GM12874 (cell line): Measurements from ENCODE around the gene MCF2L2.

Experiments
- TF ChIP-seq, protein P1 (sequence below): IDR thresholded peaks from 2 replicates; pipeline ENCODE4 v1.5.1; 2011; ENCODE audit warnings: low read depth, mild to moderate bottlenecking, control low read depth, low read length, moderate library complexity; ENCODE audit not compliant: insufficient read depth

MCF2L2 gene

DNA sequence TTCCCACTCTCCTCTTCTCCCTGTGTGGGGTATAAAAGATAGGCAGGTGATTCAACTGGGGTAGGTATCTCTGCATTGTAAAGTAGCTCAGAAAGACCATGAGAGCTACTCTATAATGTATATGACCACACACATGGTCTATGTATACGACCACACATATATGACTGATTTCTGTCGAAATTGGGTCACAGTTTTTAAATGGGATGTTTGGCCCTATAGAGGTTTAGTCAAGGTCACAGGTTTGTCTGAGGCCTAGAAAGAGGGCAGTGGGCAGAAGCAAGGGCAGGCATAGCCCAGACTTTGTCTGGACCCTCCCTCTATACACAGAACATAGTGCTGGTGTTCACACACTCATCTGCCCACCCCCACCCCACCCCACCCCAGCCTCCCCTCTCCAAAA lies 270.3 kb downstream of the MCF2L2 start:
- TF ChIP-seq, protein P1, sequence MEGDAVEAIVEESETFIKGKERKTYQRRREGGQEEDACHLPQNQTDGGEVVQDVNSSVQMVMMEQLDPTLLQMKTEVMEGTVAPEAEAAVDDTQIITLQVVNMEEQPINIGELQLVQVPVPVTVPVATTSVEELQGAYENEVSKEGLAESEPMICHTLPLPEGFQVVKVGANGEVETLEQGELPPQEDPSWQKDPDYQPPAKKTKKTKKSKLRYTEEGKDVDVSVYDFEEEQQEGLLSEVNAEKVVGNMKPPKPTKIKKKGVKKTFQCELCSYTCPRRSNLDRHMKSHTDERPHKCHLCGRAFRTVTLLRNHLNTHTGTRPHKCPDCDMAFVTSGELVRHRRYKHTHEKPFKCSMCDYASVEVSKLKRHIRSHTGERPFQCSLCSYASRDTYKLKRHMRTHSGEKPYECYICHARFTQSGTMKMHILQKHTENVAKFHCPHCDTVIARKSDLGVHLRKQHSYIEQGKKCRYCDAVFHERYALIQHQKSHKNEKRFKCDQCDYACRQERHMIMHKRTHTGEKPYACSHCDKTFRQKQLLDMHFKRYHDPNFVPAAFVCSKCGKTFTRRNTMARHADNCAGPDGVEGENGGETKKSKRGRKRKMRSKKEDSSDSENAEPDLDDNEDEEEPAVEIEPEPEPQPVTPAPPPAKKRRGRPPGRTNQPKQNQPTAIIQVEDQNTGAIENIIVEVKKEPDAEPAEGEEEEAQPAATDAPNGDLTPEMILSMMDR = no peak

DNA sequence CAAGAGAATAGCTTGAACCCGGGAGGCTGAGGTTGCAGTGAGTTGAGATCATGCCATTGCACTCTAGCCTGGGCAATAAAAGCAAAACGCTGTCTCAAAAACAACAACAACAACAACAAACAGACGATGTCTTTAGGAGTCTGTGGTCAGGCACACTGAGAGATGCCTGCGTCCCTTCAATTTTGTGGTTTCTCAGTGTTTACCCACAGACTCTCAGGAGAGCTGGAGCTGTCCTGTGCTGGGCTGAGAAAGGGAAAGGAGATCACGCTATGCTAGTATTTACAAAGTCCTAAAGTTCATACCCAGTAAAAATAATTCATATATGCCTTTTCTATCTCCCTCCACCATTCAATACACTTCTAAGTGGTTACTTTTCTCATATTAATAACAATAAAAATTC lies 272.2 kb downstream of the MCF2L2 start:
- TF ChIP-seq, protein P1 = no peak

DNA sequence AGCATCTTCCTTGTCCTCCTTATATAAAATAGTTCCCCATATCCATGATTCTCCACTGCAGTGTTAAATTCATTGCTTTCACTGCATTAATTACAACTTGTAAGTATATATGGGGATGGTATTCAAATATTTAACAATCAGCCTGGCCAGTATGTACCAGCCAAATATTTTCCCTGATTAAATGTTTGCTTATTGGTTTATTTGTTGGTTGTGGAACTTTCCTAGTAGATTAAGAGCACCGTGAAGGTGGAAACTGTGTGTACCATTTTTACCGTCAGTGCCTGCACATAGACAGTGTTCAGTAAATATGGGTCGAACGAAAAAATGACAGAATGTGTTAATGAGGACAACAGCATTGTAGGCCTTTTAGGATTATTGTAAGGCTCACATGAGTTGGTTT lies 272.9 kb downstream of the MCF2L2 start:
- TF ChIP-seq, protein P1 = no peak

DNA sequence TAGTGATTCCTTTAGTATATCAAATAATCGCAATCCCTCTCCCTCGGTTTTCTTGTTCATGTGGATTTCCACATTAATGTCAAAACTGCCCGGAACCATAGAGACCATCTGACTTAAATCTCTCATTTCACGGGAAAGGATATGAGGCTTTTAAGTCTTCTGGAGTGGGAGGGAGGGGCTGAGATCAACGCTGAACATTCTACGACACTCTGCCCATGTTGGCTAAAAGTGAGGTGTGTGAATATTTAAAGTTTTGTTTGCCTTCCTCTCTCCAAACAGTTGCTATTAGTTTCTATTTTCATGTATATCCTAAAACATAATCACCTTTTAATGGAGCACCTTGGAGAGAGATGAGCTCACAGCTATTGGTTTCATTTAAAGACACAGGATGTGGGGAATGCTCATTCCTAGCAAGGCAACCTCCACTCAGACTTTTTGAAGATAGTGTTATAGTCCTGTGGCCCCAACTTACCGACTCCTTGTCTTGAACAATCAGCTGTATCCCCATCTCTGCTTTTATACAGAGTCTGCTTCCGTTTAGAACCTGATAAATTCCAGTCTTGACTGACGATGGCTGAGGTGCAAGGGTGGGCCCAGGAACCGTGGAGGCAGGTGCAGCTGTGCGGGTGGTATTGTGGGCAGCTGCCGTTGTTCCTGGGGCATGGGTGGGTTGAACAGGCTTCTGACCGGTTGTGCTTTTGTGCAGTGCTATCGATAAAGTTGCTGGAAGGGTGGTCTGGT lies 275.0 kb downstream of the MCF2L2 start:
- TF ChIP-seq, protein P1 = no peak

DNA sequence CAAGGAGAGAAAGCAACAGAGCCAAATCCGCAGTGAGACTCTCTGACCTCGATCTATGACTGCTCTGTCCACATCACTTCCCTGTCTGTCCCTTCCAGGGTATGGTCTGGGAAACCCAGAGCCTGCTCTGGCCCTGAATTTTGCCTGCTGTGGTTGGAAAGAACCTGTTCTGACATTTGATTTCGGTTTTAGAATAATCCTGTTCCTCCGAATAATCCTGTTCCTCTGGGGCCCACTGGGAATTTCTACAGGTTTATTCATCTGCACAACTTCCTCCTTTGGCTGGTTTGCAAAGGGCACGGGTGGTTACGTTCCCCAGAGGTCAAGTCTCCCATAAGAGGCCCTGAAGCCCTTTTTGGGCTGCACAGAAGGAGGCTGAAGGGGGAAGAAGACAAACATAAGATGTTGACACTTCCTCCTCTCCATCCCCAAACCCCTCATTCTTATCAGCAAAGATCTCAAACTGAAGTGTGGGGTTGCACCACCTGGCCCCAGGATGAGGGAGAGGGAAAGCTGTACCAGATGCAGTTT lies 276.5 kb downstream of the MCF2L2 start:
- TF ChIP-seq, protein P1 = no peak

DNA sequence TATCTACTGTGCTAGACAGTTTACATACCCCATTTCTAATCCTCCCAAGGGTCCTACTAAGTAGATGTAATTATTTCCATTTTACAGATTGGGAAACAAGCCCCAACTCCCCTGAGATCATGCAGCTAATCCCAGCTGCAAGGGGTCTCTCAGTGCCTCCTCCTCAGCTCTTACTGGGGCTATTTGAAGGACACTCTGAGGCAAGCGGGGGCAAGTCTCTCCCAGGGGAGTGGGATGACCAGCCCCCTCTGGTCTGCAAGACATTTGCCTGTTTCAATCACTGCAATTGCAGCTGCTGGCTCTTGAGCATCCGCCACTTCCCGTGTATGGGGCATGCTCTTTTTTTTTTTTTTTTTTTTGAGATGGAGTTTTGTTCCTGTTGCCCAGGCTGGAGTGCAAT lies 277.3 kb downstream of the MCF2L2 start:
- TF ChIP-seq, protein P1 = no peak

DNA sequence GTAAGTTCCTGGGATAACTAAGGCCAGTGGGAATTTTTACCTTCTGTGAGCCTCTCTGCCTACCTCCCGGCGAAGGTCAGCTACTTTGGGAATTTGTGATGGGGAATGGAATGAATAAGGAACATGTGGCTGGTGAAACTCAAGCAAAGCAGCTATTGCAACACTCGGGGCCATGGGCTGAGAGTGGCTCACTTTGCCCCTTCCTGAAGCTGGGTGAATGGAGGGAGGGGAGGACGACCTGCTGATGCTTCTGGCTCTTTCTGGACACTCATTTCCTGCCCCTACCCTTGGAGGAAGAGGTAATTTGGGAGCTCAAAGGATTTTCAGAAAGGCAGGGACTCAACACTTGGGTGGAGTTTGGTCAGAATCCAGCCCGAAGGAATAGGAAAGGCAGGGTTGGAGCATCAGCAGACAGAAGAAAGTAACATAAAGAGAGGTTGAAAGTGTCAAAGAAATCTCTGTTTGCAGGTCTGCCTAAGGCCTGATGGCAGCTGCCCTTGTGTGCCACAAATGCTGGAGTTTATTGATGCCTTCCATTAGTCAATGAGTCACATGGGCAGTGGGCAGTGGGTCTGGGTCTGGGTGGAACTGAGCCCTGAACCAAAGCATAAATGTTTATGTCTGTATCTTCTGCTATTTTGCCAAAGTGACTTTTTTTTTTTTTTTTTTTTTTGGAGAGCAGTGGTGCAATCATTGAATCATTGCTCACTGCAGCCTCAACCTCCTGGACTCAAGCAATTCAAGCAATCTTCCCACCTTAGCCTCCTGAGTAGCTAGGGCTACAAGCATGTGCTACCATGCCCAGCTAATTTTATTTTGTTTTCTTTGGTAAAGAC lies 278.3 kb downstream of the MCF2L2 start:
- TF ChIP-seq, protein P1 = no peak
